A549 (cell line): Measurements from ENCODE around the gene C14orf39. TPM values are rescaled to one million over a fixed set of nuclear protein-coding genes. Genes with fewer than 3 reads are reported as not detected.

ENCODE experiments used
- ATAC-seq, 2 experiments: fragments of 200-7000 bp in 1 of 2; fragments of >200 bp in 1 of 2; cut with Nextera tagmentation in 1 of 2; cut with Tn5 transposase in 1 of 2; 3 replicates each; pipeline versions ENCODE4 v1.8.0 to v1.9.1; 2018 to 2020; ENCODE audit warnings: mild to moderate bottlenecking in 1 of 2, moderate library complexity in 1 of 2
- CTCF ChIA-PET: fragments of 300-600 bp; sonication (Branson Sonifier 250); formaldehyde crosslinking; extraction: SDS; loops from one replicate; lab custom pipeline; 2021; ENCODE audit warnings: antibody characterized with exemption, inconsistent platforms; lab: Yijun Ruan, JAX
- POLR2A ChIA-PET: fragments of 350-600 bp; formaldehyde crosslinking; extraction: SDS; loops from one replicate; lab custom pipeline; 2021; ENCODE audit warnings: antibody characterized with exemption, inconsistent platforms; lab: Yijun Ruan, JAX
- DNase-seq, 2 experiments: peaks; one replicate each; pipeline versions ENCODE4 v3.0.0 to v3.0.0-alpha.2; 2011 to 2016; ENCODE audit warnings: low read depth in 1 of 2, low spot score in 1 of 2
- FAIRE-seq: peaks from 2 replicates; lab custom pipeline; 2011; peaks lifted over from hg19 to GRCh38; lab: Jason Lieb, UNC
- H3K27ac ChIP-seq, 2 experiments: fragments of >200 bp; sonication (Bioruptor Twin); formaldehyde crosslinking; 3 replicates each; pipeline ENCODE4 v1.5.1; 2016 to 2017
- H3K4me1 ChIP-seq: fragments of >200 bp; sonication (Bioruptor Twin); formaldehyde crosslinking; 3 replicates; pipeline ENCODE4 v1.6.1; 2016
- H3K4me2 ChIP-seq: fragments of >200 bp; sonication (Bioruptor Twin); formaldehyde crosslinking; 3 replicates; pipeline ENCODE4 v1.6.1; 2016
- H3K4me3 ChIP-seq: fragments of >200 bp; sonication (Bioruptor Twin); formaldehyde crosslinking; 3 replicates; pipeline ENCODE4 v1.5.1; 2016
- H3K9me3 ChIP-seq: fragments of >200 bp; sonication (Bioruptor Twin); formaldehyde crosslinking; 3 replicates; pipeline ENCODE4 v1.6.1; 2016
- BCL3 ChIP-seq: fragments of >200 bp; sonication (Bioruptor Twin); formaldehyde crosslinking; IDR thresholded peaks from 3 replicates; pipeline ENCODE4 v1.6.1; 2016
- CBX2 ChIP-seq: fragments of 200-600 bp; sonication (generic); IDR thresholded peaks from 2 replicates; pipeline ENCODE4 v1.6.1; 2016; ENCODE audit warnings: low read depth, mild to moderate bottlenecking, borderline replicate concordance
- CBX8 ChIP-seq: fragments of 200-600 bp; sonication (generic); IDR thresholded peaks from 2 replicates; pipeline ENCODE4 v1.6.1; 2016
- CHD2 ChIP-seq: fragments of 150-350 bp; IDR thresholded peaks from 2 replicates; pipeline ENCODE4 v1.6.1; 2014; ENCODE audit warnings: low read length; ENCODE audit not compliant: partially characterized antibody
- E2F6 ChIP-seq: IDR thresholded peaks from 2 replicates; pipeline ENCODE4 v1.6.1; 2012; ENCODE audit warnings: low read depth, borderline replicate concordance
- EHF ChIP-seq: fragments of 250-450 bp; sonication (Bioruptor Pico); IDR thresholded peaks from 2 replicates; pipeline ENCODE4 v1.5.0; 2020; ENCODE audit warnings: mild to moderate bottlenecking
- EHMT2 ChIP-seq: fragments of 200-600 bp; sonication (generic); IDR thresholded peaks from 2 replicates; pipeline ENCODE4 v1.6.1; 2016; ENCODE audit warnings: antibody characterized with exemption, low read depth, mild to moderate bottlenecking, moderate library complexity
- EP300 ChIP-seq, 2 experiments: fragments of >200 bp; sonication (Bioruptor Twin); formaldehyde crosslinking; IDR thresholded peaks; 2 replicates in 1 of 2; 3 replicates in 1 of 2; pipeline ENCODE4 v1.6.1; 2016 to 2017
- ESRRA ChIP-seq: fragments of 150-350 bp; IDR thresholded peaks from 2 replicates; pipeline ENCODE4 v1.6.1; 2014; ENCODE audit warnings: mild to moderate bottlenecking, low read length, borderline replicate concordance
- FOXS1 ChIP-seq: fragments of 250-450 bp; sonication (Bioruptor Pico); IDR thresholded peaks from 2 replicates; pipeline ENCODE4 v1.5.0; 2020; ENCODE audit warnings: mild to moderate bottlenecking, moderate library complexity
- HDAC2 ChIP-seq: fragments of 200-600 bp; sonication (generic); IDR thresholded peaks from 2 replicates; pipeline ENCODE4 v1.6.1; 2016
- HES2 ChIP-seq: fragments of >200 bp; sonication (Bioruptor Twin); formaldehyde crosslinking; IDR thresholded peaks from 2 replicates; pipeline ENCODE4 v1.6.1; 2016
- HMGXB4 ChIP-seq: fragments of 250-450 bp; sonication (Bioruptor Pico); IDR thresholded peaks from 2 replicates; pipeline ENCODE4 v1.5.0; 2021; ENCODE audit warnings: mild to moderate bottlenecking, moderate library complexity, borderline replicate concordance
- HOXA7 ChIP-seq: fragments of 250-450 bp; sonication (Bioruptor Pico); IDR thresholded peaks from 2 replicates; pipeline ENCODE4 v1.5.0; 2020; ENCODE audit warnings: mild to moderate bottlenecking, moderate library complexity
- HOXB5 ChIP-seq: fragments of 250-450 bp; sonication (Bioruptor Pico); IDR thresholded peaks from 2 replicates; pipeline ENCODE4 v1.5.0; 2020; ENCODE audit warnings: mild to moderate bottlenecking, moderate library complexity
- JUN ChIP-seq, 2 experiments: fragments of >200 bp; sonication (Bioruptor Twin); formaldehyde crosslinking; IDR thresholded peaks; 2 replicates in 1 of 2; 3 replicates in 1 of 2; pipeline ENCODE4 v1.6.1; 2016 to 2017
- KDM1A ChIP-seq: fragments of 200-600 bp; sonication (generic); IDR thresholded peaks from 2 replicates; pipeline ENCODE4 v1.6.1; 2016; ENCODE audit warnings: low read depth, mild to moderate bottlenecking
- KDM5A ChIP-seq: fragments of 200-600 bp; sonication (generic); IDR thresholded peaks from 2 replicates; pipeline ENCODE4 v1.6.1; 2016; ENCODE audit warnings: antibody characterized with exemption, mild to moderate bottlenecking
- MAX ChIP-seq: IDR thresholded peaks from 2 replicates; pipeline ENCODE4 v1.6.1; 2012
- NR3C1 ChIP-seq: fragments of >200 bp; sonication (Bioruptor Twin); formaldehyde crosslinking; IDR thresholded peaks from 3 replicates; pipeline ENCODE4 v1.6.1; 2017
- RFX5 ChIP-seq: fragments of 450-650 bp; IDR thresholded peaks from 2 replicates; pipeline ENCODE4 v1.7.1; 2014; ENCODE audit warnings: antibody characterized with exemption, mild to moderate bottlenecking, moderate library complexity
- RNF2 ChIP-seq: fragments of 200-600 bp; sonication (generic); IDR thresholded peaks from 2 replicates; pipeline ENCODE4 v1.6.1; 2016; ENCODE audit warnings: low read depth, mild to moderate bottlenecking, antibody characterized with exemption, moderate library complexity, borderline replicate concordance
- SREBF2 ChIP-seq: fragments of 450-650 bp; IDR thresholded peaks from 2 replicates; pipeline ENCODE4 v1.6.1; 2014; ENCODE audit warnings: mild to moderate bottlenecking, moderate library complexity
- TFCP2L1 ChIP-seq: fragments of 250-450 bp; sonication (Bioruptor Pico); IDR thresholded peaks from 2 replicates; pipeline ENCODE4 v1.5.0; 2021; ENCODE audit warnings: mild to moderate bottlenecking
- ZSCAN20 ChIP-seq: fragments of 250-450 bp; sonication (Bioruptor Pico); IDR thresholded peaks from 2 replicates; pipeline ENCODE4 v1.8.0; 2022; ENCODE audit warnings: mild to moderate bottlenecking, moderate library complexity
- WGBS: methylation state at CpG from one replicate; pipeline ENCODE4 v1.1.6; 2017; ENCODE audit errors: missing lambda C conversion rate; 5-methylcytosine and 5-hydroxymethylcytosine counted together
- polyA plus RNA-seq, 4 experiments: library from polyadenylated mRNA; depleted of rRNA in 3 of 4; stranded (reverse); fragments of >200 nt; fragmentation: RNase III in 1 of 4; extraction: RNeasy Plus Mini Kit Qiagen cat#74134 plus additional on column Dnase treatment in 1 of 4; gene quantifications; 2 replicates in 3 of 4; 3 replicates in 1 of 4; pipeline ENCODE4 v1.2.3, GENCODE V29; 2011 to 2017

C14orf39 gene
- polyA plus RNA-seq, 2 of the 4 experiments (the other 2 are of a cell fraction), result not detected

GRCh38 chr14:60512973-60513571, 27.2 kb upstream of the C14orf39 start:
- no peak for FAIRE-seq
- DNase-seq, result no peak
- H3K9me3 ChIP-seq, result no peaks in the 10 kb centered on the region
- H3K4me3 ChIP-seq, result no peak overlapping the region
- CTCF ChIA-PET, result interaction anchor here (1.5 kb wide), 1 partner anchor 185 kb away, joined by 3 read pairs; no protein-coding TSS in a partner anchor
- 41% methylated on average over 7 of the region's 7 CpGs for WGBS
- TF ChIP-seq HOXB5 (CRISPR knock-in tag) (no peak), NR3C1 (no peak), CBX2 (no peak), JUN (IDR thresholded peaks at IDR 0.05) (no peak), CHD2 (no peak), CBX8 (no peak), EP300 (IDR thresholded peaks at IDR 0.05) (no peak), ESRRA (no peak), RFX5 (no peak), FOXS1 (CRISPR knock-in tag) (no peak), KDM1A (no peak), TFCP2L1 (CRISPR knock-in tag) (no peak), EHF (CRISPR knock-in tag) (no peak), HDAC2 (no peak), E2F6 (no peak), BCL3 (no peak)
- TF ChIP-seq, all 56 proteins: peak for 0
- no peak for ATAC-seq
- H3K4me1 ChIP-seq, result no peaks in the 10 kb centered on the region
- POLR2A ChIA-PET, result no interaction called here
- H3K4me2 ChIP-seq, result no peak overlapping the region
- no peak overlapping the region for H3K27ac ChIP-seq

- Histone ChIP-seq H3K4me3 (no peak overlapping the region), H3K9me3 (no peaks in the 10 kb centered on the region), H3K4me1 (no peaks in the 10 kb centered on the region), H3K4me2 (no peak overlapping the region), H3K27ac (no peak overlapping the region)
- POLR2A ChIA-PET, result no interaction called here
- no peak for FAIRE-seq
- no peak for DNase-seq
- no peak for ATAC-seq
- TF ChIP-seq ZSCAN20 (CRISPR knock-in tag) (no peak), EHMT2 (no peak), TFCP2L1 (CRISPR knock-in tag) (no peak), RFX5 (no peak), MAX (no peak), SREBF2 (no peak), CBX2 (no peak), HOXA7 (CRISPR knock-in tag) (no peak), BCL3 (no peak), RNF2 (no peak), E2F6 (no peak), KDM1A (no peak), HES2 (no peak), HMGXB4 (CRISPR knock-in tag) (no peak), KDM5A (no peak)
- TF ChIP-seq, all 56 proteins: peak for 0
- WGBS, result 25% methylated on average over 2 of the region's 2 CpGs
- CTCF ChIA-PET, result interaction anchor here (1.5 to 1.7 kb wide), 2 partner anchors 180 to 184 kb away, joined by 3 to 4 read pairs; no protein-coding TSS in a partner anchor
Measured at GRCh38 chr14:60512126-60512525, 26.3 kb upstream of the C14orf39 start.
